NCI-H2171 treated with DMSO at 0.1 percent for 48 hours (cell line): ENCODE results near the gene ACBD7.

Experiments
- DNase-seq: peaks from one replicate; lab custom pipeline; 2025; lab: John Stamatoyannopoulos, UW

ACBD7 gene

GRCh38 chr10:15091418-15091817 is 2.8 kb upstream of the ACBD7 start:
- DNase-seq: no peak

GRCh38 chr10:15084502-15084922 is 4.1 kb downstream of the ACBD7 start:
- no peak for DNase-seq

- DNase-seq: no peak
Measured at GRCh38 chr10:15083674-15084501, 4.7 kb downstream of the ACBD7 start.

- DNase-seq: no peak
Measured at GRCh38 chr10:15075421-15075820, 13.2 kb downstream of the ACBD7 start.

GRCh38 chr10:15072358-15072757 is 16.2 kb downstream of the ACBD7 start:
- DNase-seq: no peak

- DNase-seq: no peak
Measured at GRCh38 chr10:15069230-15069629, 19.3 kb downstream of the ACBD7 start.

GRCh38 chr10:15068802-15069201 is 19.8 kb downstream of the ACBD7 start:
- DNase-seq: no peak

GRCh38 chr10:15067154-15067553 is 21.4 kb downstream of the ACBD7 start:
- DNase-seq: no peak

- DNase-seq: no peak
Measured at GRCh38 chr10:15060638-15061037, 27.9 kb downstream of the ACBD7 start.

- no peak for DNase-seq
Measured at GRCh38 chr10:15059914-15060313, 28.7 kb downstream of the ACBD7 start.

GRCh38 chr10:15058689-15059088 is 29.9 kb downstream of the ACBD7 start:
- no peak for DNase-seq

- no peak for DNase-seq
Measured at GRCh38 chr10:15053061-15053460, 35.5 kb downstream of the ACBD7 start.

GRCh38 chr10:15052121-15052520 is 36.5 kb downstream of the ACBD7 start:
- no peak for DNase-seq

- DNase-seq: no peak
Measured at GRCh38 chr10:15049533-15049932, 39.0 kb downstream of the ACBD7 start.

- no peak for DNase-seq
Measured at GRCh38 chr10:15046626-15047025, 42.0 kb downstream of the ACBD7 start.

- DNase-seq: no peak
Measured at GRCh38 chr10:15045380-15045779, 43.2 kb downstream of the ACBD7 start.

GRCh38 chr10:15043674-15044073 is 44.9 kb downstream of the ACBD7 start, which contains the start of gene OLAH:
Gene OLAH, plus strand, starts transcription at chr10:15043943. Its CDS starts 3,346 bp downstream, at chr10:15047289.
- no peak for DNase-seq

- DNase-seq: no peak
Measured at GRCh38 chr10:15038416-15038815, 50.2 kb downstream of the ACBD7 start.

GRCh38 chr10:15037691-15038090 is 50.9 kb downstream of the ACBD7 start:
- DNase-seq: no peak

GRCh38 chr10:15035385-15036301 is 52.9 kb downstream of the ACBD7 start:
- DNase-seq: no peak

GRCh38 chr10:15027741-15028140 is 60.8 kb downstream of the ACBD7 start:
- DNase-seq: no peak
